PC-3 (cell line): ENCODE results near the gene RND2. TPM values are rescaled to one million over a fixed set of nuclear protein-coding genes. Genes with fewer than 3 reads are reported as not detected.

ENCODE experiments used
- ATAC-seq: fragments of 200-7000 bp; cut with Tn5 transposase; 2 replicates; pipeline ENCODE4 v1.9.1; 2020; ENCODE audit warnings: mild to moderate bottlenecking, moderate library complexity
- BruUV-seq: library from RNA; stranded (reverse); fragments of 400-500 nt; replicated peaks from 2 replicates; lab custom pipeline; 2021; lab: Mats Ljungman, UMichigan
- CTCF ChIA-PET: fragments of 300-600 bp; sonication (Branson Sonifier 250); formaldehyde crosslinking; loops from one replicate; lab custom pipeline; 2022; ENCODE audit warnings: antibody characterized with exemption; lab: Charles Lee
- POLR2A ChIA-PET: fragments of 300-600 bp; sonication (Branson Sonifier 250); formaldehyde crosslinking; loops from one replicate; lab custom pipeline; 2022; ENCODE audit warnings: antibody characterized with exemption; ENCODE audit not compliant: unreplicated experiment; lab: Charles Lee
- DNase-seq: peaks from one replicate; pipeline ENCODE4 v3.0.0-alpha.2; 2015
- H2AFZ ChIP-seq: fragments of 300-600 bp; sonication (generic); 2 replicates; pipeline ENCODE4 v1.6.0; 2016; ENCODE audit warnings: antibody characterized with exemption, low read length
- H3F3A ChIP-seq: fragments of 300-600 bp; sonication (generic); one replicate; pipeline ENCODE4 v1.6.0; 2017; ENCODE audit warnings: antibody characterized with exemption, low read length, control low read depth, mild to moderate bottlenecking; ENCODE audit not compliant: unreplicated experiment
- H3K27ac ChIP-seq: fragments of 300-600 bp; sonication (generic); 2 replicates; pipeline ENCODE4 v1.5.1; 2016; ENCODE audit warnings: mild to moderate bottlenecking, low read length
- H3K27me3 ChIP-seq: fragments of 300-600 bp; sonication (generic); 2 replicates; pipeline ENCODE4 v1.6.1; 2016; ENCODE audit warnings: low read length, mixed read lengths
- H3K36me3 ChIP-seq: fragments of 300-600 bp; sonication (generic); 2 replicates; pipeline ENCODE4 v1.6.1; 2016; ENCODE audit warnings: low read depth, mixed run types, low read length, mixed read lengths
- H3K4me1 ChIP-seq: fragments of 300-600 bp; sonication (generic); 2 replicates; pipeline ENCODE4 v1.5.1; 2016; ENCODE audit warnings: low read length; ENCODE audit not compliant: insufficient read depth
- H3K4me2 ChIP-seq: fragments of 300-600 bp; sonication (generic); 2 replicates; pipeline ENCODE4 v1.6.0; 2016; ENCODE audit warnings: low read length
- H3K4me3 ChIP-seq: fragments of 300-600 bp; sonication (generic); 2 replicates; pipeline ENCODE4 v1.5.1; 2016; ENCODE audit warnings: mild to moderate bottlenecking, low read length, mixed read lengths
- H3K79me2 ChIP-seq: fragments of 300-600 bp; sonication (generic); 2 replicates; pipeline ENCODE4 v1.6.1; 2017; ENCODE audit warnings: low read length, mixed read lengths
- H3K9ac ChIP-seq: fragments of 300-600 bp; sonication (generic); 2 replicates; pipeline ENCODE4 v1.6.0; 2016; ENCODE audit warnings: mild to moderate bottlenecking, low read length
- H3K9me2 ChIP-seq: fragments of 300-600 bp; sonication (generic); replicated peaks from 2 replicates; pipeline ENCODE4 v1.6.1; 2016; ENCODE audit warnings: mixed run types, low read length, mixed read lengths
- H3K9me3 ChIP-seq: fragments of 300-600 bp; sonication (generic); 2 replicates; pipeline ENCODE4 v1.6.1; 2016; ENCODE audit warnings: low read length, mixed read lengths
- H4K20me1 ChIP-seq: fragments of 300-600 bp; sonication (generic); 2 replicates; pipeline ENCODE4 v1.6.1; 2016; ENCODE audit warnings: low read length, mixed read lengths
- EZH2 ChIP-seq: fragments of 300-600 bp; sonication (generic); IDR thresholded peaks from one replicate; pipeline ENCODE4 v1.6.1; 2017; ENCODE audit warnings: antibody characterized with exemption, mild to moderate bottlenecking, low read length; ENCODE audit not compliant: unreplicated experiment
- EZH2phosphoT487 ChIP-seq: fragments of 300-600 bp; sonication (generic); IDR thresholded peaks from 2 replicates; pipeline ENCODE4 v1.6.1; 2018; ENCODE audit warnings: mild to moderate bottlenecking, antibody characterized with exemption, low read length, borderline replicate concordance
- intact Hi-C: fragments of 100-400 bp; cut with micrococcal nuclease; formaldehyde crosslinking; loops from 2 replicates; pipeline ENCODE4 v1.9.0; 2023
- total RNA-seq: library from RNA; depleted of rRNA; stranded (reverse); fragments of >200 nt; gene quantifications from 2 replicates; pipeline ENCODE4 v1.2.3, GENCODE V29; 2014
- TF ChIP-seq, protein P1 (sequence below): fragments of 300-600 bp; sonication (generic); conservative IDR thresholded peaks from 2 replicates; pipeline ENCODE4 v1.5.1; 2017; ENCODE audit warnings: antibody characterized with exemption, low read depth, mild to moderate bottlenecking, low read length

The RND2 gene
- total RNA-seq, 1 experiment from 2014 or later = 0.29 TPM

DNA sequence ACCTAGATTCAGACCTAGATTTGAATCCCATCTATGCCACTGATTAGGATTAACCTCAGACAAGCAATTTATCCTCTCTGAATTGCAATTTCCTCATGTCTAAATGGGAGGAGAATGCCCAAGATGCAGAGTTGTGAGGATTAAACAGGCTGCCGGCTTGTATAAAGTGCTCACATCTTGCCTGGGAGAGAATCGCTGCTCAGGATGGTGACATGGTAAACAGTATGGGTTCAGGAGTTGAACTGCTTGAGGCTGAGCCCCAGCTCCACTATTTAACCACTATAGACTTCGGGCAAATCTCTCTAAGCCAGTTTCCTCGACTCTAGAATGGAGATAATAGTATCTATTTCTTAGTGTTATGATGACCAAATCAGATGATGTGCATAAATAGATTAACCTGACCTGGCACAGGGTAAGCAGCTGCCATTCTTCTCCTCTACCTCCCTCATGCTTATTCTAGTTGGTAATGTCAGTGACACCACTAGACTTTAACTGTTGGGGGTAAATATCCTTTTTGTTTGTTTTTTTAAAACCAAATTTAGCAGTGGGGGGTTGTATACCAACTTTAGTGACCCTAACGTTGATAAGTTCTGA is 27.5 kb upstream of the RND2 start:
- Histone ChIP-seq H3K27me3 (no peaks in the 10 kb centered on the region), H3K79me2 (peaks cover 27% of the 10 kb centered on the region), H3K4me2 (peak overlapping the region; percentile 68), H3F3A (no peaks in the 10 kb centered on the region), H2AFZ (no peak overlapping the region), H4K20me1 (peaks cover 16% of the 10 kb centered on the region; the same call in 1 of the 2 replicates), H3K9me2 (no peaks in the 10 kb centered on the region), H3K36me3 (peaks cover 34% of the 10 kb centered on the region), H3K4me3 (peak overlapping the region; percentile 59), H3K9me3 (no peaks in the 10 kb centered on the region), H3K27ac (0 out of 2 replicates have a peak overlapping the region, but pooled peaks have one; percentile 3), H3K9ac (0 out of 2 replicates have a peak overlapping the region, but pooled peaks have one; percentile 5), H3K4me1 (peaks cover 36% of the 10 kb centered on the region)
- TF ChIP-seq EZH2phosphoT487 (no peak), EZH2 (no peak)
- TF ChIP-seq, protein P1, sequence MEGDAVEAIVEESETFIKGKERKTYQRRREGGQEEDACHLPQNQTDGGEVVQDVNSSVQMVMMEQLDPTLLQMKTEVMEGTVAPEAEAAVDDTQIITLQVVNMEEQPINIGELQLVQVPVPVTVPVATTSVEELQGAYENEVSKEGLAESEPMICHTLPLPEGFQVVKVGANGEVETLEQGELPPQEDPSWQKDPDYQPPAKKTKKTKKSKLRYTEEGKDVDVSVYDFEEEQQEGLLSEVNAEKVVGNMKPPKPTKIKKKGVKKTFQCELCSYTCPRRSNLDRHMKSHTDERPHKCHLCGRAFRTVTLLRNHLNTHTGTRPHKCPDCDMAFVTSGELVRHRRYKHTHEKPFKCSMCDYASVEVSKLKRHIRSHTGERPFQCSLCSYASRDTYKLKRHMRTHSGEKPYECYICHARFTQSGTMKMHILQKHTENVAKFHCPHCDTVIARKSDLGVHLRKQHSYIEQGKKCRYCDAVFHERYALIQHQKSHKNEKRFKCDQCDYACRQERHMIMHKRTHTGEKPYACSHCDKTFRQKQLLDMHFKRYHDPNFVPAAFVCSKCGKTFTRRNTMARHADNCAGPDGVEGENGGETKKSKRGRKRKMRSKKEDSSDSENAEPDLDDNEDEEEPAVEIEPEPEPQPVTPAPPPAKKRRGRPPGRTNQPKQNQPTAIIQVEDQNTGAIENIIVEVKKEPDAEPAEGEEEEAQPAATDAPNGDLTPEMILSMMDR = no peak
- peak; percentile 18 for ATAC-seq
- ChIA-PET CTCF (interaction anchor here (0.6 to 1.6 kb wide), 9 partner anchors 13 to 1192 kb away, joined by 3 to 22 read pairs (median 4); partner anchors contain the start of genes RUNDC1 and WNK4), POLR2A (interaction anchor here (0.6 to 1.2 kb wide), 7 partner anchors 11 to 1895 kb away, joined by 3 to 7 read pairs (median 4); no protein-coding TSS in a partner anchor)
- peak; percentile 9 for DNase-seq
- BruUV-seq = no TSS peak
- intact Hi-C loops = loop anchor here (5.0 kb wide), 1 partner anchor 150 kb away; no protein-coding TSS in a partner anchor

DNA sequence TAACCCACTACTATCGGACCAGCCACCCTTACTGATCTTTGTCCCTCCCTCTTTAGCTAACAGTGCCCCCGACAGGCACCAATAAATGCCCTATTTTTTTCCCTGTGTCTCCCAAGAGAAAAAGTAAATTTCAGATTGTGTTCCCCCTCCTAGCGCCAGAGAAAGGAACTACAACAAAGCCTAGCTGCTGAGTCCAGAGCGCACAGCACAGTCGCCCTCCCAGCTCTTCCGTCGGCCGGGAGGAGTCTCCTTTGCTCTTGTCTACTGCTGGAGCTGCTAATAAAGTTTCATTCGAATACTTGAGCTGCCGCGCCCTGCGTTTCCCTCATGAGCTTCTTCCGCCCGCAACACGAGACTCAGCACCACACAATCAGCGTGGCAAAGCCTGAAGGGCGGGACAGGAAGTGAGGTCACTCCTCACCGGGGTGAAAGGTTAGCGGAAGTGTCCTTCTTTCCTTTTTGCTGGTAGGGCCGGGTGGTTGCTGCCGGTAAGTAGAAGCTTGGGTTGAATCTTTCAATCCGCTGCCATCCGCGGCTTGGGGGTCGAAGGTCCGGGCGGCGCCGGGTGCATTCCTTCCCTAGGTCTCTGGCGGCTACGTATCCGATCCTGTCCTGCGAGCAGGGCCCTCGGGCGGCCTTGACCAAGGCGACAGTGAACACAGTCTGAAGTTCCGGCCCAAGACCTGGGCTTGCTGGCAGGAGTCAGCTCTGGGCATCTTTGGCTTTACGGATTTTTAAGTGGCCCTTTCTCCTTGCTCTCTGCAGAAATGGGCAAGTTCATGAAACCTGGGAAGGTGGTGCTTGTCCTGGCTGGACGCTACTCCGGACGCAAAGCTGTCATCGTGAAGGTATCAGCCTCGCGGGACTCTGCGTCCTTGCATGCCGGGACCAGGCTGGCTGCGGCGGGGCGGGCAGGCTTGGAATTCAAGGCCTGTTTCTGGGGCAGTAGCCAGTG is 26.8 kb upstream of the RND2 start, which contains the start of gene RPL27:
Gene RPL27, plus strand, starts transcription at position 436 of the 955 bp plus-strand sequence. Its CDS starts 332 bp downstream, at position 768.
- ChIA-PET POLR2A (interaction anchor here (0.6 to 1.2 kb wide), 8 partner anchors 10 to 1896 kb away, joined by 3 to 16 read pairs (median 4); no protein-coding TSS in a partner anchor), CTCF (interaction anchor here (0.6 to 1.6 kb wide), 9 partner anchors 16 to 1191 kb away, joined by 3 to 20 read pairs (median 3); partner anchors contain the start of genes RUNDC1 and WNK4)
- Histone ChIP-seq H3K27me3 (no peaks in the 10 kb centered on the region), H2AFZ (0 out of 2 replicates have a peak within 1 kb of the TSS, but pooled peaks have one; percentile 29), H3F3A (no peaks in the 10 kb centered on the region), H3K27ac (peak within 1 kb of the TSS; percentile 79), H3K36me3 (peaks cover 33% of the 10 kb centered on the region), H3K9ac (peak within 1 kb of the TSS; percentile 99), H3K4me2 (peak within 1 kb of the TSS; percentile 99), H3K9me2 (no peaks in the 10 kb centered on the region), H3K9me3 (no peaks in the 10 kb centered on the region), H3K79me2 (peaks cover 27% of the 10 kb centered on the region), H4K20me1 (peaks cover 16% of the 10 kb centered on the region; the same call in 1 of the 2 replicates), H3K4me1 (peaks cover 36% of the 10 kb centered on the region), H3K4me3 (peak within 1 kb of the TSS; percentile 95)
- BruUV-seq = TSS peak; percentile 77
- peak; percentile 85 for ATAC-seq
- no peak for TF ChIP-seq EZH2phosphoT487
- TF ChIP-seq, protein P1 = peak; percentile 73
- intact Hi-C loops = loop anchor here (2.0 to 5.0 kb wide), 2 partner anchors 33 to 151 kb away; partner anchors contain the start of gene AARSD1
- peak; percentile 98 for DNase-seq
